ENCODE data around the gene MRPS12. TPM values are rescaled to one million over a fixed set of nuclear protein-coding genes. Genes with fewer than 3 reads are reported as not detected.
A peak's percentile ranks its signal among the peaks of the same experiment; 100 is the strongest.

Gene MRPS12
- total and polyA plus RNA-seq, 2 of the 4 experiments (the other 2 are of a cell fraction): 26.7 to 75.4 TPM

- H3K9ac ChIP-seq (ENCODE audit: low read depth, low read length): no peak overlapping the region
- TSS peak; percentile 5 for BruUV-seq (replicated peaks)
- H2BK5ac ChIP-seq (ENCODE audit: low read depth, low read length, poor library complexity, severe bottlenecking): no peak overlapping the region
- intact Hi-C loops (cut with micrococcal nuclease): no loop called here
- H2AK9ac ChIP-seq (replicated peaks; ENCODE audit: low read depth, low read length, poor library complexity): no peak overlapping the region
- H2BK120ac ChIP-seq (ENCODE audit: low read depth, low read length): no peak overlapping the region
- H2AFZ ChIP-seq (replicated peaks; ENCODE audit: low read length, poor library complexity): no peak overlapping the region
- no CpG with 5 or more reads among the region's 2 CpGs for WGBS, 2 experiments (ENCODE audit: extremely low coverage in 2 of 2, insufficient read length in 1 of 2)
- no peak overlapping the region for H4K8ac ChIP-seq (ENCODE audit: low read depth in 2 of 2, low read length in 2 of 2)
- no peak overlapping the region for H3K4me2 ChIP-seq (ENCODE audit: low read depth, low read length)
- no peak overlapping the region for H2AK5ac ChIP-seq (ENCODE audit: low read depth, low read length)
- DNase-seq (no peak), ATAC-seq (ENCODE audit: low read depth) (no peak)
- POLR2A ChIA-PET (ENCODE audit: unreplicated experiment): no interaction called here
- no peak overlapping the region for H3K18ac ChIP-seq (ENCODE audit: low read depth, low read length)
- H3K14ac ChIP-seq (replicated peaks; ENCODE audit: low read depth, low read length): no peak overlapping the region
- no peak overlapping the region for H3K27ac ChIP-seq (ENCODE audit: insufficient read depth, low read length)
- H2BK15ac ChIP-seq (ENCODE audit: low read depth, low read length): no peak overlapping the region
- peaks cover 4% of the 10 kb centered on the region; the same call in 1 of the 2 replicates for H3K9me1 ChIP-seq (ENCODE audit: insufficient read depth, low read length)
- no peak overlapping the region for H3K4ac ChIP-seq (ENCODE audit: low read depth, low read length)
- H3K9me3 ChIP-seq (ENCODE audit: control insufficient read depth, insufficient read depth, low read length): no peaks in the 10 kb centered on the region
- no peak overlapping the region for H3K4me3 ChIP-seq (ENCODE audit: insufficient read depth, low read depth, low read length)
- dilution Hi-C loops (cut with HindIII; ENCODE audit: low sequenced_read_pairs, unreplicated experiment): no loop called here
- no peak for TF ChIP-seq BHLHE40 (IDR thresholded peaks at IDR 0.05; ENCODE audit: low read depth, low read length)
- TF ChIP-seq POLR2A (IDR thresholded peaks at IDR 0.05; ENCODE audit: low read depth, low read length): no peak
- no peak for TF ChIP-seq RAD21 (IDR thresholded peaks at IDR 0.05; ENCODE audit: low read length)
- no peak for TF ChIP-seq RCOR1 (IDR thresholded peaks at IDR 0.05; ENCODE audit: insufficient replicate concordance, low read length)
- TF ChIP-seq CTCF (conservative IDR thresholded peaks at IDR 0.05; ENCODE audit: low read depth, low read length): no peak
- TF ChIP-seq MAZ (IDR thresholded peaks at IDR 0.05; ENCODE audit: borderline replicate concordance, low read depth, low read length): no peak
- TF ChIP-seq MXI1 (IDR thresholded peaks at IDR 0.05; ENCODE audit: borderline replicate concordance, low read depth, low read length): no peak
- TF ChIP-seq NFE2L2 (IDR thresholded peaks at IDR 0.05; ENCODE audit: low read depth, low read length): no peak
- no peak for TF ChIP-seq SMC3 (IDR thresholded peaks at IDR 0.05; ENCODE audit: low read depth, low read length)
- TF ChIP-seq, protein P1, sequence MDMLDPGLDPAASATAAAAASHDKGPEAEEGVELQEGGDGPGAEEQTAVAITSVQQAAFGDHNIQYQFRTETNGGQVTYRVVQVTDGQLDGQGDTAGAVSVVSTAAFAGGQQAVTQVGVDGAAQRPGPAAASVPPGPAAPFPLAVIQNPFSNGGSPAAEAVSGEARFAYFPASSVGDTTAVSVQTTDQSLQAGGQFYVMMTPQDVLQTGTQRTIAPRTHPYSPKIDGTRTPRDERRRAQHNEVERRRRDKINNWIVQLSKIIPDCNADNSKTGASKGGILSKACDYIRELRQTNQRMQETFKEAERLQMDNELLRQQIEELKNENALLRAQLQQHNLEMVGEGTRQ (IDR thresholded peaks at IDR 0.05; ENCODE audit: low read depth, low read length): no peak
- H3K4me1 ChIP-seq (ENCODE audit: control insufficient read depth, insufficient read depth, low read length): peaks cover 7% of the 10 kb centered on the region
- H3K27me3 ChIP-seq (ENCODE audit: control insufficient read depth, insufficient read depth, low read length): no peaks in the 10 kb centered on the region
- H3K56ac ChIP-seq (ENCODE audit: extremely low read depth, insufficient read depth, low read length): no peak overlapping the region
- peaks cover 12 to 35% of the 10 kb centered on the region in 2 experiments; a peak in 3 of 4 replicates for H3K79me1 ChIP-seq (ENCODE audit: low read depth in 1 of 2, low read length in 2 of 2)
- peaks cover 4% of the 10 kb centered on the region; the same call in 1 of the 2 replicates for H3K36me3 ChIP-seq (ENCODE audit: control insufficient read depth, insufficient read depth, low read length)
- no peak overlapping the region for H4K5ac ChIP-seq (ENCODE audit: low read depth, low read length)
- CTCF ChIA-PET: interaction anchor here (0.6 to 1.1 kb wide), 2 partner anchors 10 to 43 kb away, joined by 3 to 7 read pairs; no protein-coding TSS in a partner anchor
- H4K91ac ChIP-seq (ENCODE audit: insufficient read depth, low read depth, low read length): no peak overlapping the region
- H3K23ac ChIP-seq (ENCODE audit: low read depth, low read length): no peak overlapping the region
- no peak overlapping the region for H2BK20ac ChIP-seq (ENCODE audit: low read depth, low read length)
- H4K20me1 ChIP-seq (ENCODE audit: insufficient read depth, low read length): peaks cover 4% of the 10 kb centered on the region; the same call in 1 of the 2 replicates
- in situ Hi-C loops (cut with MboI; ENCODE audit: low sequenced_read_pairs): no loop called here
These were observed 40.9 kb downstream of the MRPS12 start for GRCh38 chr19:38971672-38972071.
